GM21390 (cell line): ENCODE results near the gene CTBP1.
A peak's percentile ranks its signal among the peaks of the same experiment; 100 is the strongest.

ENCODE experiments used
- ATAC-seq: cut with Tn5 transposase; IDR thresholded peaks from one replicate; pipeline ENCODE4 v1.9.1; 2021; ENCODE audit not compliant: unreplicated experiment

The CTBP1 gene

DNA sequence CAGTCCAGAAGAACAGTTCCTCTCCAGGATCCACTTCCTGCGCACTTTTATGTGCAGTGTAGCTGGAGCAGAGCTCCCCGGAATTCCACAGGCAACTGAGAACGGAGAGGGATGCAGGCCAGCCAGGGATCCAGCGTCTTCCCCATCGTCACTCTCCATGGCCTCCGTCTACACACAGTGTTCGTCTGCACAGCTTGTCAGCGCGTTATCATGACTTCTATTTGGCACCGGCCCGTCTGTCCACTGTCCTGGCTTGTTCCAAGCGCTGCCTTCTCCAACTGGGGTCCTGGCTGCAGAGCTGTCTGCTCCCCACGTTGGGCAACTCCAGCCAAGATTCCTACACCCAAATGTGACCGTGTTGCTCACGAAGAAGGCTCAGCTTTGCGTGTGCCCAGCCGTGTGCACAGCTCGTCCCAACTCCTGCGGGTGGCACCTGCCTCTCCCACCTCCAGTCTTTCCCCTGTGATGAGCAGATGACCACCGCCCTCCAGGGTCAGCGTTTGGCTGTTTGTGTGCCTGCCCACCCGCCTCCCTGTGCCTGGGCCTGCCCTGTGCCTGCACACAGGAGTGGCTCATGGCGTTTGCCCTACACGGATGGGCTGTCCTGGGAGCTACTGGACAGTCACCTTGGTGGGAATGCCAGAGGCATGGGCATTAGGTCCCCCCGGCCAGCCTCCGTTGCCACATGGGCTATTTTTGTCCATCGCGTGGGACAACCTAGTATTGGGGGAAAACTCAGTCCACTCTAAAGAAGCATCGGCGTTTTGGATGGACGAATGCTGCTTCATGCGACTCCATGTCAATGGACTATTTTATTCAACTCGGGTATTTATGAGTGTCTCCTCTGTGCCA lies 2.2 kb upstream of the CTBP1 start:
- no peak for ATAC-seq

DNA sequence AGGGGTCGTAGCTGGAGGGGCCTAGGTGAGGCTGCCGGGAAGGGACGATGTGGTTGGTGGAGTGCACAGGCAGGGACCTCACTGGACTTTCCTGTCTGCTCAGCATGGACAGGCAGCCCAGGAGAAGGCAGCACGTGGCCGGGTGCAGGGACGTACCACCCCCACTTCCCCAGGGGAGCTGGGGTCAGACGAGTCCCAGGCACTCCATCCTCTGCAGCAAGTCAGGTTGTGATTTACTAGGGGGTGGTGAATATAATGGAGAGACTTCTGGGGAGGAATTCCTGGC lies 1.5 kb upstream of the CTBP1 start:
- no peak for ATAC-seq

DNA sequence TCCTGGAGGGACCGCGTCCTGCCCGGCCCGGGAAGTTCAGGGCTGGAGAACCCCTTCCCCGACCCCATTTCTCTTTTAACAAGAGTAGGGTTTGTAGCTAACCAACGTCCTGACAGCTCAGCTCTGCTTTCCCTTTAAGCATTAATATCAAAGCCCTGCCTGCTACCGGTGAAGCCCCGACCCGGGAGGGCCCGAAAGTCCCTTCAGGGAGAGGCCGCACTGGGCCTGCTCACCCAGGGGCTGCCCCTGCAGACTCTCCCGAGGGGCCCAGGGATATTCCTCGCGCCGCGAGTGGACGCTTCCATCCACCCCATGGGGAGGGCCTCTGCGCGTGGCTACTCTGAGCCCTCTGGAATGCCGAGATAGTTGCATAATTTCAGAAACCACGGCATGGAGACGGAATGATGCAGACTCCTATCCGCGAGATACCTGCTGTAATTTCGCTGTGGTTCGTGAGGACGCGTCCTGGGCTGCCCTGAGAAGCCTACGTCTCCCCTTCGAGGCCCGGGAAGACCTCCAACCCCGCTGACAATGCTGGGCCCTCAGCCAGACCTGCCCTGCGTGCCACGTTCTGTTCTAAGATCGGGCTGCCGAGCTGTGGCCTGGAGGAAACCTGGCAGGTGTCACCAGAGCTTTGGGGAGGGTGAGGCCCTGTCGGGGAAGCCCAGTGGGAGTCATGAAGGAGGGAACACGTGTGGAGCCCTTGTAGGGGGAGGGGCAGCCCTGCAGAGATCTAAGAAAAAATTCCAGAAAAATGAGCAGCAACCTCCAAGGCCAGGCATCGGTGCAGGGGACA lies 999 bp upstream of the CTBP1 start:
- ATAC-seq = peak; percentile 7

DNA sequence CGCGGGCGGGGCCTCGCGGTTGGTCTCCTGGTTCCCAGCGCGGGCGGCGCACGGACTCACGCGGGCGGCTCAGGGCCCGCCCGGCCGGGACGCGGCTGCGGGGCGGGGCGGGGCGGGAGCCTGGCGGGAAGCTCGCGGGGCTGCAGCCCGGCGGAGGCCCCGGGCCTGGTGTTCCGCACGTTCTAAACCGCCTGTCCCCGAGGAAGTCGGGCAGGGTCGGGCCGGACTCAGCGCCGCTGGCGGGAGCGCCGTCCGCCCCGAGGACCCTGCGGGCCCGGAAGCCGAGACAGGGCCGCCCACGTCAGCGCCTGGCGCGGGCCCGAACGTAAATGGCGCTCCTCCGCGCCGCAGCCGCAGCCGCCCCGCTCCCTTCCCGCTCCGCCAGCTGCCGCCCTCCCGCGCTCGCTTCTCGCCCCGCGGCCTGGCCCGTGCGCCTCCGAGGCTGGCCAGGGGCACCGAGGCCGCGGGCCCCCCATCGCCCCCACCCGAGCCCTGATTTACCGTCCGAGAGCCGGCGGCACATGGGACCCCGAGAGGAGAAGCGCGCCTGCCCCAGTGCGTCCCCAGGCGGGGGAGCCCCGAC lies 309 bp upstream of the CTBP1 start:
- peak; percentile 49 for ATAC-seq

DNA sequence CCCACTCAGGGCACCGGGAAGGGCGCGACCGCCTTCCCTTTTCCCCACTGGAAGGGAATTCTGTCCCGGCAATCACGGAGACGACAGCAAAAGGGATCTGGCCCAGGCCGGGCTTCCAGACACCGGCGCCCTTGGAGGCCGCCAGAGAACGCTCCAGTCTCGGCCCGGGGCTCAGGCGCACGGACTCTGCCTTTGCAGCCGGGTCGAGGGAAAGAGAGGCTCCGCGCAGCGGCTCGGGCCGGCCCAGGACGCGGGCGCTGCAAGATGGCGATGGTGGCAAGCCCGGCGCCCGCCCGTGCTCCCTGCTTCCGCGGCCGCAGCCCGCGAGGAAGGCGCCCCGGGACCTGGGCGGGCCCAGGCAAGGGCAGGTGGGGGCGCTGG lies 1.1 kb downstream of the CTBP1 start:
- peak; percentile 16 for ATAC-seq

DNA sequence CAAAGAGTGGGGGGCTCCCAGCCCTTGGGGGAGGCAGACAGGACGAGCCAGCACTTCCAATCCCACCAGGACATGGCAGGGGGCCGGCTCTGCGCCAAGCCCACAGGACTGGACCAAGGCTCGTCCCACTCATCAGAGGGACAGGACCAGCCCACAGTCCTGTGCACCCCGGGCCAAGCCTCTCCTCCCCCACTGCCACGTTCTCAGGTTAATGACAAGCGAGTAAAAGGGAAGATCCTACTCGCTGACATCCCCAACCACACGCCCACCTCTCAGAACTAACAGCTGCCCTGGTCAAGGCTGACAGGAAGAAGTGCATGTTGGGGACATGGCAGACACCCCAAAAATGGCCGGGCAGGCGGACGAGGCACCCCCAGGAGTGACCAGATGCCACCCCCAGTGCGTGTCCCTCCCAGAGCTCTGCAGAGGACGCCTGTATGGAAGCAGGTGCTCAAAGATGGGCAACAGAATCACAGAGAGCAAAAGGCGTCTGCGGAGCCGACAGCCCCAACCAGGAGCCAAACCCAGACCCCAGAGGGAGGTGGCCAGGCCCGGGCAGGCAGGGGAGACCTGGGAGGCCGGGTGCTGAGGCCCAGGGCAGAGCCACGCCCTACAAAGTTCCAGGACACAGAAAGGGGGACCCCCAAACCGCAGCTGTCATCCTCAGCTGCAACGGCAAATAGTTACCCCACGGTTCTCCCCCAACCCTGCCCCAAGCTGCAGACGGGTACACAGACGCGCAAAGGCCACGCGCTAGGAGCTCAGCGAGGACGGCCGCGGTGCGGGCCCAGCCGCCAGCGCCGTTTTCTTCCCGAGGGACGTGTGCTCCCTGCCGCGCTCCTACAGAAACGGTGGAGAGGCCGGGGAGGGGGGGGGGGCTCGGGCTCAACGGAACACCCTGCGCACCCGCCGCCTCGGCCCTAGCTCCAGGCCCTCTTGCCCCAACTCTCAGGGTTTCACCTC lies 1.7 kb downstream of the CTBP1 start:
- no peak for ATAC-seq

DNA sequence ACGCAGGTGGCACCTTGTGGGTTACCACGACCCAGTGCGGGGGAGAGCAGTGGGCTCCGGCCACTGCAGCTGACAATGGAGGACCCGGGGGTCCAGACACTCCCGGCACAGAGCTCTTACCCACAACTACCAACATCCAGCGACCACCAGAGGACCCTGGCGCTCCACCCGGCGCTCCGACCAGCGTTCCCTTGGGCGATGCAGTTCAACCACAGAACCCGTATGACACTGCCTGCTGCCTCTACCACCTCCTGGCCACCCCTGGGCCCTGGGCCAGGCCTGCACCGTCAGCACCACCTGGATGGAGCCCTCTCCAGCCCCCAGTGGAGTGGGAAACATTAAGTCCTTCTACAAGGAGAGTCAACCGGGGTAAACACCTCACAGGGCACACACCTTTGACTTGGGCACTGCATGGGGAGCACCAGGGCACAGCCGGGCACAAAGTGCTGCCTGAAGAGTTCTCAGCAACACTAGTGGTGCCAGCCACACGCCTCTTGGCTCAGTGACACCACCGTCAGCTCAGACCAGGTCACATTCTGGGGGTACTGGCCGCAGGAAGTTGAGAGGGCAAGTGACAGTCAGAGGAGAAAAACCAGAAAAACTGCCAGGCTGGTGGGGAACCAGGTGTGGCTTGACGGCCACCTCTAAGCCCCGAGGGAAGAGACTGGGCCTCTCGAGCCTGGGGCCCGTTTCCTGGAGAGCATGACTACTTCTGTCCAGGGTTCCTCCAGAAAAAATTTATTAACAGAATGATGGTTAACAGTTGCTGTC lies 2.6 kb downstream of the CTBP1 start:
- ATAC-seq = no peak

DNA sequence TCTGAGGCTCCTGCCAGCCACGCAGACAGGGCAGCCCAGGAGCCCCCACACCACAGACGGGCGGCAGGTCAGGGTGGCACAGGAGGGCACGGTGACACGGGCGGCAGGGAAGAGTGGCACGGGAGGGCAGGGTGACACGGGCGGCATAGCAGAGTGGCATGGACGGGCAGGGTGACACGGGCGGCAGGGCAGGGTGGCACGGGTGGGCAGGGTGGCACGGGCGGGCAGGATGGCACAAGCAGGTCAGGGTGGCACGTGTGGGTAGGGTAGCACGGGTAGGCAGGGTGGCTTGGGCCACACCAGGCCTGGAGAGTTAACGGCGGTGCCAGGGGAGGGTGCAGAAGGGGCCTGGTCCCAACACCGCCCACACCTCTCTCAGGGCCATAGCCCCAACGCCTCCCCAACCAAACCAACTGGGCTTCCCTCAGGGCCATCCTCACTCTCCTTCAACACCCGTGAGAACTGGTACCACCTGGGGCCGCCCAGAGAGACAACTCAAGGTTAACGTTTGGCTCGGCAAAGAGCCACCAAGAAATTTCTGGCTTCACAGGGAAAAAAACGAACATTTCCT lies 3.4 kb downstream of the CTBP1 start:
- no peak for ATAC-seq

DNA sequence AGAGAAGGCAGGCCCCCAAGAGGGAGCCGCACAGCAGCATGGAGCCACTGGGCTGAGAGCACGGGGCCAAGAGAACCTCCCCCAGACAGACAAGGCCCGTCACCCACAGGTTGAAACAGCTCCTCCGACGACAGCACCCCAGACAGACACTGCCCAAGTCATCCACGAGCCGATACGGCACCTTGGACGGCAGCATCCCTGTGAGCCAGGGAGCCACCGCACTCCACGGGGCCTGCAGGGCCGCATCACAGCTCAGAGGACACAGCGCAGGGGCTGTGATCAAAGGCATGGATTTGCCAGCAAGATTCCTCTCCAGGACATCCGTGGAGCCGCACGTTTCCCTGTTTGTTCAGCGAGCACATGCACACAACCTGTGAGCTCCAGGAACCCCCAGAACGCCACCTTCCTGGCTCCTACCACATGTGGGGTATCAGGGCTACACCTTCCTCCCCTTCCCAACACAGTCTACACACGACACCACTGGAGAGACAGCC lies 3.9 kb downstream of the CTBP1 start:
- no peak for ATAC-seq

DNA sequence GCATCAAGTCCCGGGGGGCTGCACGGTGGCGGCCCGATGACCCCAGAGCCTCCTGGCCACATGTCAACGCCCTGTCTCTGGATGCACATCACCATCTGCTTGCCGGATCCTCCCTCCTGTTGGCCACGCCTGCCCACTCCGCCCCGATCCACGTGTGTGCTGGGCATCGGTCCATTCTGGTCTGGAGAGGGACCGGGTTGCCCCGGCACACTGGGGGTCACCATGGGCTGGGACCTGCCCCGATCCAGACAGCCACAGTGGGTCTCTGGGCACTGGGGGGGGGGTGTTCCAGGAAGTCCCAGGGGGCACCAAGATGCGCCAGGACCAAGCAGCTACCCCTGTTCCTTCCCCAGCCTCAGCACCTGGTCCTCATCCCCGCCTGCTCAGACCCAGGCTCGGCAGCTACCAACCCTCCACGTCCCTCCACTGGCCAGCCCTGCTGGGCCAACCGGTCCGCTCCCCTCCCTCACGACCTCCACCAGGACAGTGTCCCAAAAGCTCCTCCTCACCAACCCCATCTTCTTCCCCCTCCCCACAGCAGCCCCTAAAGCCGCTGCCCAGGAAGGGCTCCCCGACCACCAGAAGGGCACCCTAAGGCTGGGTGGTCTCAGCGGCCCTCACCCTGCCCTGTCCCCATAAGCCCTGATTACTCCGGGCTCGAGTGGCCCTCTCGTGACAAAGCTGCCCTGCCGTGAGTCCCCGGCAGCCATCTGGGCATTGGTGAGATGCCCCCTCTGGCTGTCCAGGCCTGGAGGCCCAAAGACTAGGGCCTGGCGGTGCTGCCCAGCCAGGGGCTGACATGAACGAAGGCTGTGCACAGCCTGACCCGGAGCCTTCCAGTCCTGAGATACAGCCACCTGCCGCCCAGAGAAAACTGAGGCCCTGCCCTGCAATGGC lies 4.6 kb downstream of the CTBP1 start:
- ATAC-seq = no peak

DNA sequence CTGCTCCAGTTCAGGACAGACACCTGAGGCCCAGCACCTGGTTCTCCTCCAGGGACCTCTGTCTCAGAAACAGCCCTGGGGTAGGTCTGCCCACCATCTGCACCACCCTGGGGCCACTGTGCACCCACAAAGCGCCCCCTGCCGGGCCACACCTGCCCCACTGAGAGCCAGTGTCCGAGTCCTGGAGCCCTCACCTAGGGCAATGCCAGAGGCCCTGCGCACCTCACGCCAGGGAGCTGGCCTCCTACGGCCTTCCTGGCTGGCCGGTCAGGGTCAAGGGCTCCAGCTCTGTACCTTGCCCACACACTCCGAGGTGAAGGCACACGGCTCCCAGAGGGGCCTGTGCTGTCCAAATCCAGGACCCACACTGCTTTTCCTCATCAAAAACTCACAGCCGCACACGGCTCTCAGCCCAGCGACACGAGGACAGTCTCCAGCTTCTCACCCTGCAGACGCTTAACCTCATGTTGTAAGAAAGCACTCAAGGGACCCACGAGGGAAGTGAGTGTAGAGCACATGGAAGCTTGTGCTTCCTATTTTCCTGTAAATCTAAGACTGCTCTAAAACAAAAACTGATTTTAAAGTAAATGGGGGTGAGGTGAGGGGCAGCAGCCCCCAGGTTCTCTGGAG lies 5.4 kb downstream of the CTBP1 start:
- ATAC-seq = no peak

DNA sequence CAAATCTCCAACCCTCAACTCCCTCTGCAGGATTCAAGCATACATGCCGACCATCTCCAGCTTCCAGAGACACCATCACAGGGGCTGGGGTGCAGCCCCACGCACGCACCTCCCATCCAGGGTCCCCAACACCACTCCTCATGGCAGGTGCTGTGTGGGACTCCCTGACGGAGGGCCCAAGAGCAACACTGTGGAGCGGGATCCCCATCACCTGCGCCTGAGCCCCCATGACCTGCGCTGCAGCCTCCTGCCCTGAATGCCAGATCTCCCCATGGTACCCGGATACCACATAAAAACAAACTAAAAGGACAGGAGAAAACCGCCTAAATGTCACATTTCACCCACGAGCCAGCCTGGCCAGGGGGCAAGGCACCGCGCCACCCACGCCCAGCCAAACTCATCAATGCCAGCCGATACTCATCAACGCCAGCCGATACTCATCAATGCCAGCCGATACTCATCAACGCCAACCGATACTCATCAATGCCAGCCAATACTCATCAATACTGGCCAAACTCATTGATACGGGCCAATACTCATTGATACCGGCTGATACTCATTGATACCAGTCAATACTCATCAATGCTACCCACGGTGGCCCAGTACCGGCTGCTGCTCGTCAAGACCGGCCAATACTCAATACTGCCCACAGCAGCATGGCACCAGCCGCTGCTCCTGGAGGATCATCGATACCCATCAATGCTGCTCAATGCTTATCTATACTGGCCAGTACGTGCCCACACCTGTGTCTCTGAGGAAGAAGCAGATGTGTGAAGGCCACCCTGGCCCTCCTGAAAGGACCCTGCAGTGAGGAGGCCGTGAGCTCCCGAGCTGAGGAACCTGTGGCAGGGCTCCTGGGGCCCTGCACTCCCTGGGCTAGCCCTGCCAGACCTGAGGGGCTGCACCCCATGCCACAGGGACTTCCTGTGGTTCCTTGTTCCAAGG lies 6.2 kb downstream of the CTBP1 start:
- ATAC-seq = no peak

DNA sequence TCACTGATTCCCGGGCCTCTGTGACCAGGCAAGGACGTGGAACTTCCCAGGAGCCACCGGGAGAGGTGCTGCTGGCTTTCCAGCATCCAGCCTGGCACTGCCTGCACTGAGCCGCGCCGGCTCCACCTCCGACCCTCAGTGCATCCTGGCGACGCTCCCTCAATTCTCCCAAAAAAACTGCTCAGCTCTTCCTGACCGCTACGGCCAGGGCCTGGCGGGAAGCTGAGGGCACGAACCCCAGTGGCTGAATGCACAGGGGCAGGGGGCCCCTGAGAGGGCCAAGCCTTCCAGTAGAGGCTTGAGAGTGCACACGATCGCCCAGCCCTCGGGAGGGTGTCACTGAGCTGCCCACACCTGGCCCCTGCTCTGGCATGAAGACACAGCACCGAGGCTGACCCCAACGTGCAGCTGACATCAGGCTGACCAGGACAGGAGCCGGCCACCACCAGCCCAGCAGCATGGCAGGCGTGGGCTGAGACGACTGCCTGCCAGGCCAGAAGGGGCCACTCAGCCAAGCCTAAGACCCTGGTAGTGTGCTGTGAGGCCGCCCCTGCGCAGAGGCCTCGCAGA lies 6.9 kb downstream of the CTBP1 start:
- ATAC-seq = no peak

DNA sequence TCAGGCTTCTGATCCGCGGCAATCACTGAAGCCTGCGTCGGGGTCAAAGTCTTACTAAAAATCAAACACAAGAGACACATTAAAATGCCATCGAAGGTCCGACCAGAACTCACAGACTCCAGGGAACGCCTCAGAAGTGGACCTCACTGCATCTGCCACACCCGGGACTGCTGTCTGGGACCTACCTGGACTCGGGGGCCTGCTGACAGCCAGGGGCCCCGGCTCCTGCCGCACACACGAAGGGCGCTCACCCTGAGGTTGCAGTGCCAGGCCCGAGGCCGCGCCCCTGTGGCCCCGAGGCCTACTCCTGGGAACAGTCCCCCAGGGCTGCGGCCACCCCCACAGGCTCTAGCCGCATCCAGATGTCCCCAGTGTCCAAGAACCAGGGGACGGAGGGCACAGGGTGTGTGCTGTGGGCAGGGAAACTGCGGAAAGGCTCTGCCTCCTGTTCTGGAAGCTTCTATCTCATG lies 7.4 kb downstream of the CTBP1 start:
- ATAC-seq = no peak

DNA sequence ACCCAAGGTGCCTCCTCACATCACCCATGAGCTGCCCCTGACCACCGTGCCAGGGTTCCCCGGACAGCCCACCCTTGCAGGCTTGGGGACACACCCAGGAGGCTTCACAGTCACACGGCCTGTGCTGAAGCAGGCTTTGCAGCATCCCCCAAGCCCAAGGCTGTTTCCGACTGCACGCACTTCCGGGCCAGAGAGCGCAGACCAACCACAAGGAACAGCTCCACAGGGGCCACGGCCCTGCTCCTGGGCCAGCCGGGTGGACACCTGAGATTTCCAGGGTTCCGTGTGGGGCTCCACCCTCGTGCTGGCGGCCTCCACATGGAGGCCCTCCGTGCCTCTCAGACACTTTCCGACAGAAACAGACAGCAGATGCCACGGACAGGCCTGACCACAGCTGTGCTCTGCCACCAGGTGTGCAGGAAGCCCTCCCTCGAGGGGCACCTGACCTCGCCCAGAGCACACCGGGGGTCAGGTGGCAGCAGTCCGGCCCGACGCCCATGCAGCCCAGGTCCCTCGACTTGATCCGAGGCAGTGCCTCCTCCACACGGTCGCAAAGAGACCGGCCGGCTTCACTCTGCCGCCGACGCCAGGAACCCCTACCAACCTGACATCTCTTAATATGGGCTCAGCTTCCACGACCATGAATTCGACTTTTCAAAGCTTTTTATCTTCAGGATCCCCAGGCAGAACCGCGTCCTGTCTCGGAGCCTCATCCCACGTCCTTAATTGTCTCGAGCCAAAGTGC lies 8.0 kb downstream of the CTBP1 start:
- no peak for ATAC-seq

DNA sequence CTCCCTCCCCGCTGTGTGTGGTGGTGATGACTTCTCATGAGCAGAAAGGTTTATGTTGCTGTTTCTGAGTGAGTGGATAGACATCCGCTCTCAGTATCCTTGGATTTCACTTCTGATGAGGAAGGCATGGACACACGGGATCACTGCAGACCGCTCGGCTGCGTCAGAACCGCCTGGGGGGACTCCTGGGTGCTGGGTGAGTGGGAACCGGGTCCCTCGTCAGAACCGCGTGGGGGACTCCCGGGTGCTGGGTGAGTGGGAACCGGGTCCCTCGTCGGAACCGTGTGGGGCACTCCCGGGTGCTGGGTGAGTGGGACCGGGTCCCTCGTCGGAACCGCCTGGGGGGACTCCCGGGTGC lies 9.0 kb downstream of the CTBP1 start:
- no peak for ATAC-seq
